GM19043 (cell line): ENCODE data around the gene SHH.

ENCODE experiments used
- ATAC-seq: cut with Tn5 transposase; IDR thresholded peaks from one replicate; pipeline ENCODE4 v1.9.1; 2021; ENCODE audit warnings: low read depth; ENCODE audit not compliant: unreplicated experiment

SHH gene

DNA sequence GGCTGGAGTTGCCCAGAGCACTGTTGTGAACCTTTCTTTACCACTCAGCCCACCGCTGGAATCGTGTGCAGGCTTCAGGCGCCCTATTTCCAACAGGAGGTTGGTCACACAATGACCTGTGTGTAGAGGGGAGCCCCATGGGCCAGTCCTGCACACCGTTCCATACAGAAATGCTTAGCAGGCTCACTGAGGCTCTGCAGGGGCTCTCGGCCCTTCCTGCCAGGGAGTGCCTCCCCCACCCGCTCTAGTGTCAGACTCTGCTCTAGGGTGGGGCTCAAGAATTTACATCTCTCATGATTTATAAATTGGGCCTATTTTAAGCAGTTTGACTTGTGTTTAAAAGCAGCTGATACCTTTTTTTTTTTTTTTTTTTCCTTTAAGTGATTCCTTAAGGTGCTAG, 42.0 kb downstream of the SHH start:
- ATAC-seq, result no peak

DNA sequence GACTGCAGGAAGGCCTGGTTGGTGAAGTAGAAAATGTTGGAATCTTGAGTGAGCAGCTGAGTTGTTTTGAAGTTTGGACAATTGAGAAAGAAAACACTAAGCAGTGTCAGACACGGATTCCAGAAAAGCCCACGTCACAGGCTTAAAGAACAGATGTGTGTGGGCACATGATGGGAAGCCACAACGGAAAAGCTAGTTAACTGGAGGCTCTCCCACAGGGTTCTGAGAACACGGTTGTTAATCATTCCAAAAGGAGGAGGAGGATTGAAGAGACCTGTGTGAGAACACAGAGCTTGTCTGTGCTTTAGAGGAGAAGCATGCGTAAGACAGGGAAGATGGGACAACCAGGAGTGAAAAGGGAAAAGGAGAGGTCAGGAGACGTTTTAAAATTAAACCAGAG, 42.6 kb downstream of the SHH start:
- ATAC-seq, result no peak

DNA sequence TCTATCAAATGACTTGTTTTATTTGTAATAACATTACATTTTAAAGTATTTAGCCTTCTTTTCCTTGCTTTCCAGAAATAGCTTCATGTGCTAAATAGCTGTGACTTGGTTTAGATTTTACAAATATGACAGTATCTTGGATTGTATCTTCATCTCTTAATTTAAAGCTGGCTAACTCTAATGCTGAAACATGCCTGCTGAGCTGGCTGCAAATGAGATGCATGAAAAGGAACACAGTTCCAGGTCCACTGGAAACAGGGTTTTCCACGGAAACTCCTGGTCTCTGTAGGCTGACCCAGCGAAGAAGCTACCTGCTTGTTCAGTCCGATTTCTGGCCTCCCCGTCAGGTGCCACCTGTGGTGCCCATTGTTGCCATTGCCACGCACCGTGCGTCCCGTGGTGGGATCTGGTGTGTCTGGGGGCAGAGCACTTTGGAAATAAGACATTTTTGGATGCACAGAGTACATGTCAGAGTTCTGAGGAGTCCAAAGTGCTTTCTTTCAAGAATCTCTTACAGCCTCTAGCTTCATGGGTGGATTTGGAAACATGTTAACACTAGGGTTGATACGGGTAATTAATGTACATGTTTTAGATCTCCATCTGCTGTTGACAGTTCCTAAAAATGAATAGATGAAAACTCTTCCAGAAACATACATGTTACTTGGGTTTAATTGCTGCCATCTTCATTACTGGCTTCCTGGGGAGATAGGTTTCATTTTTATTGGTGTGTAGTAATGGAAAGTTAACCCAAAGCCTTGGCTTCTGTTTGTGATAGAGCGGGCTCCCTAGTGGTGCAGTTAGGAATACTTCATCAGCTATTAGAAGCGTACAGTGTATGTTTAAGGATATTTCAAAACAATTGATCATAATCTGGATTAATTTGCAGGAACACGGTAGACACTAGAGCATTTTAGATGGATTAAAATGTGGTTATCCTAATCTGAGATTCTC, 45.0 kb downstream of the SHH start:
- no peak for ATAC-seq

DNA sequence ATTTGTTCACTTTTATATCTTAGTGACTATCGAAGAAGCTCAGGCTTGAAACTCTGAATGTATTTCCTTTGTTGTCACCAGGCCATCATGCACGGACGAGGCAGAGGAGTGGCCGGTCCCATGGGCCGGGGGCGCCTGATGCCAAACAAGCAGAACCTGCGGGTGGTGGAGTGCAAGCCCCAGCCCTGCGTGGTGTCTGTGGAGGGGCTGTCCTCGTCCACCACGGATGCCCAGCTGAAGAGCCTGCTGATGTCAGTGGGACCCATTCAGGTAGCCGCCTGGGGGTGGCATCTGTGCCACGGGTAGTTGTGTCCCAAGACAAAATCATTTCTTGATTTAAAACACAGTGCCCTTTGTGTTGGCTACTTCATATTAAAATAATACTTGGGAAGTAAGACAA, 45.9 kb downstream of the SHH start:
- ATAC-seq, result no peak

DNA sequence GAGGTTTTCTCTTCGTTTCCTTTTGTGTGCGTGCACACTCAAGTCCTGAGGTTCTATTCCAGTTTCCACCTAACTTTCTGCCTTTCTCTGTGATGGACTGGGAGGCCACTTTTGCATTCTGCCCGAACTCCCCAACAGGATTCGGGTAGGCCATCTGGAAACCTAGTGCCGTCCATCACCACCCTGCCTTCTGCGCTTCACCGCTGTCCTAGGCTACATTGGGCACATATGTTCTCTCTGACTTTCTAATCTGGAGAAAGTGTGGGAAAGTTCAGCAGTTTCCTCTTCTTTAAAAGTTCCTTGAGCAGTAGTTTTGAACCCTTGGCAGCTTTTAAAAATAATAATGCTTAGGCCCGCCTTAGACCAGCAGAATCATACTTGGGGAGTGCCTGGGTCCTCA, 46.8 kb downstream of the SHH start:
- ATAC-seq, result no peak

DNA sequence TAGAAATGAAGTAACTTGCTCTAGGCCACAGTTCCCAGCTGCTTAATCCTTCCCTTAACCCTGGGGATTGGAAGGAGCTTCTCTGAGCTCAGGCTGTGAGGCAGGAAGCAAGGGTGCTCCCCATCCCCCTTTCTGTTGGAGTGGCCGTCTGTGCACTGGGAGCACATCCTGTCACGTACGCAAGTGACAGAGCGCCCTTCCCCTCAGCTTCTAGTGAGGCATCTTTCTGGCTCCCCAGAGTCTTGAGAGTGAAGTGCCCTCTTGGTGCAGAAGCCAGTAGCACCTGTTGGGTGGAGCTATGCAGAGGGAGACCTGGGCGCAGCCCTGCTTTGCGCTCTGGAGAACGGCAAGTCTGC, 47.8 kb downstream of the SHH start:
- peak; percentile 55 for ATAC-seq

DNA sequence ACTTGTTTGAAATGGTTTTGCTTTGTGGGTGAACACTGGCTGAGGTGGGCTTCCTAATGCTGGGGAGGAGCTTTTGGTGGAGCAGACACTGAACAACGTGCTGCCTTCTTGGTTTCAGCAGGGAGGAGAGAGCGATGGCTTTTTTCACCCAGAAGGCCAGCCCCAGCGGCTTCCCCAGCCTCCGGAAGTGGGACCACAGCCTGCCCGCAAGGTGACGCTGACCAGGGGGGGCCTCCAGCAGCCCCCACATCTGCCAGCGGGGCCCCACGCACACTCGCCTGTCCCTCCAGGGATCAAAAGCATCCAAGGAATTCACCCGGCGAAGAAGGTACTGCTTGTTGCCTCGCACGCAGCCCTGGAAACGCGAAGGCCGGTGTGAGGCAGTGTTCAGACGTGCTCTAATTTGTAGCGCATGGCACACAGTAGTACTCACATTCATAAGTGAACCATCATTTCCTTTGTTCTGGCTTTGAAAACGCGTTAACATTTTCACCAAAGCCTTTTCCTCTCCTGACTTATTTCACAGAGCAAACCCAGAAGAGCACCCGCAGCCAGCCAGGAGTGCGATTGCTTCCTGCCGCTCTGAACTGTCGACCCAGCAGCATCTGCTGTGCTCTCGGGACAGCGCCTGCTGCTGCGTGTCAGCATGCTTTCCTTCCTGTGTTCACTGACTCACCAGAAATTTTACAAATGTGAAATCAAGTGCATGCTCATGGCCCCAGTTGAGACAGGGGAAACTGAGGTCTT, 48.4 kb downstream of the SHH start:
- ATAC-seq, result peak; percentile 56

DNA sequence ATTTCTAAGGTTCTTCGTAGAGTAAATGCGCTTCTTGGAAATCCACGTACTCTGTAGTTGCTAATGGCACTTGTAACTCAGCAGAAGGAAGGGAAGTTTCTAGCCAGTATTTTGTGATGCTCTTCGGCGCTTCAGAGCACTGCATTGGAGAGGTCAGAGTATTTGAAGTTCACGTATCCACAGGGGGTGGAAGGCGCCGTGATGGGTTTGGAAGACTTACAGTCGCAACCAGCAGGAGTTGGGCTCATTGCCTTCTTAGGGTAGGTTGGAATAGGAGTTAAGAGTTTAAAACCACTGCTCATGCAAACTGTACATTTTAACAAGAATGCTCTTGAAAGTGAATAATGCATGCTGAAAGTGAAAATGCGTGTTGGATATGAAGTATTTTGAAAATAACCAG, 49.1 kb downstream of the SHH start:
- ATAC-seq, result no peak

DNA sequence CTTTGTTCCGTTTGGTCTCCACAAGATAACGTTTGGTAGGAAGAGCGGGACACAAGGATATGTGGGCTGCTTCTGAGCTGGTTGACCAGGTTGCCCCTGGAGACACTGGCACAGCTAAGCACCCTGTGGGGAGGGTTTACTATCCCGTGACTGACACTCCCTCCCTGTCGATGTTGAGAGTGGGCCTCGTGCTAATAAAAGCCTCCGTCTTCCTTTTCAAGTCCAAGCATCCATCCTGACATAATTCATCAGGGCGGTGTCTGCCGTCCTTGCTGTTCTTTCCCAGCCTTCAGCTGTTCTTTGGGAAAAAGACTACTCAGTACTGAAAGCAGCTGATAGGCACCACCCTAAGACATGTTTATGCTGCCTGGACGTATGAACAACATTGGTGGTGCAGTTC, 49.6 kb downstream of the SHH start:
- ATAC-seq, result no peak

DNA sequence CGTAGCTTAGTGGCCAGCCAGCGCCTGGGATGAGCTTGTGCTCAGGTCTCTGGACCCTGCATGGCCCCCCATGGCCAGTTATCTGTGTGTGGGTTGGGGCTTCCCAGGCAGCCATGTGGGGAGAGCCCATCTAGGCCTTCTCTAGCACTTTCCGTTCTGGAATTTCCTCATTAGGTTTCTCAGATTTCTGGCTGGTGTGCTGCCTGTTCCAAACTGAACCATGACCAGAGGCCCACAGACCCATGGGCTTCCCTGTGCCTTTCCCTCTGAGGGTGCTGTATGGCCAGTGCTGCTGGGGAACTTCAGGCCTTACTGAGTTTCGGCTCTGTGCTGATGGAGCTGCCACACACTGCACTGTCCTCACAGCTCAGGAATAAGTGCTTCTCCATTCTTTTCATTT, 50.2 kb downstream of the SHH start:
- no peak for ATAC-seq

DNA sequence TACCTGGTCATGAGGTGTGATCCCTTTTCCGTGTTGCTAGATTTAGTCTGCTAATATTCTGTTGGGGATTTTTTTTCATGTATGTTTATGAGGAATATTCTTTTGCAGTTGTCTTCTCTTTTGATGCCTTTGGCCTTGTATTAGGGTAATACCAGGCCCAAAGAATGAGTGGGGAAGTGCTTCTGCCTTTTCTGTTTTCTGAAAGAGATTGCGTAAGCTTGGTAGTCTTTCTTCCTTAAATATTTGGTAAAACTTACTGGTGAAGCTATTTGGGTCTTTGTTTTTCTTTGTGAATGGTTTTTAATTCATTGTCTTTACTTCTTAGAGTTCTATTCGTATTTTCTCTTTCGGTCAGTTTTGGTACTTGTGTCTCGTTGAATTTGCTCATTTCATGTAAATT, 51.1 kb downstream of the SHH start:
- ATAC-seq, result no peak

DNA sequence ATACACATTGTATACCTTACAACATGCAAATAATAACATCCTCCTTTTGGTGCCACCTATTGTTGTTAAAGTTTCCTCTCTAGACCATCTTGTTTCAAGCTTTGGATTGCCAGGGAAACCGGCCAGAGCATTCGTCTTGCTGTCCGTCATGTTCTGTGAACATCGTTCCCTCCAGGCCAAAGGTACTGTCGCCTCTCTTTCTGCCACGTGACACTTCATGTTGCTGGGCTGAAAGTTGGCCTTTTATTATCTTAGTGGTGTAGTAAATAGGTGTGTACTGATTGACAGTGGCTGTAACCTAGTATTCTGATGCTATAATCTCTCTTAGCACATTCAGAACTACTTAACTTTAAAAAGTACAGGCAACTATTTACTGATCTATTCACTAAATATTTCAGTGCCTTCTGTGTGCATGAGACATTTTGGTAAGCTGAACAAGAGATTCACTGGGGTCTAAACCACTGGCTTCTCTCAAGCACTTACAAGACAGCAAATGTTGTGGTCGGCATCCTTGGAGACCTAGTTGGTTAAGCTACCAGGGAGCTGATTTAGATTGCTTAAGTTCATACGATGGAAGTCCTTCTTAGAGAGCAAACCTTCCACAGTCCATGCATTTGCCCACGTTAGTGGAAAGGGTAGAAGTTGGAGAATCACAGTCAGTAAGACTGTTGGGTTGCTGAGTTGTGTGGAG, 52.4 kb downstream of the SHH start:
- ATAC-seq, result no peak

DNA sequence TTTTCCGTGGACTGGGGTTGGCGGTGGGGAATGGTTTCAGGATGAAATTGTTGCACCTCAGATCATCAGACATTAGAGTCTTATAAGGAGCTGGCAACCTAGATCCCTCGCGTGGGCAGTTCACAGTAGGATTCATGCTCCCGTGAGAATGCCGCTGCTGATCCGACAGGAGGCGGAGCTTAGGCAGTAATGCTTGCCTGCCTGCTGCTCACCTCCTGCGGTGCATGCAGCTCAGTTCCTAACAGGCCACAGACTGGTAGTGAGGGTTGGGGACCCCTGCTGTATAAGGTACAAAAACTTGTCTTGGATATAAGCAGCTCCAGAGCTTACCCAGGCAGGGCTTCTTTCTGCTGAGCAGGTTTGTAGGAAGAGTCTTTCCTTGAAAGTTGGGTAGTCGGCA, 53.9 kb downstream of the SHH start:
- ATAC-seq, result no peak

DNA sequence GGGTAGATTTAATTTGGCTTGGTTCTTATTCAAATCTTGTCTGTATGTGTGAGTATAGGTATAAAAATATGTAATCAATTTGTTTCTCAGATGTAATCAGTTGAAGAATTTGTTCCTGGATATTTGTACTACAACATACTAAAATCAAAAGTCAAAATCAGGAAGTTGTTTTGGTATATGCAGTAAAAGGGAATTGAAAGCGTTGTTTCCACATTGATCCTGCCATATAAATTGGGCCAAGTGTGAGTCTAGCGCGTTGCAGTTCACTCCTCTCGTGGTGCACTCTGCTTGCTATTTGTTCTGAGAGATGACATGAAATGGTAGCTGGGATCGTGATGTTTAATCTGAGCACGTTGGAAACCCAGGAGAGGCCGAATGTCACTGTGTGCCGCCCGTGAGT, 55.9 kb downstream of the SHH start:
- peak; percentile 26 for ATAC-seq

DNA sequence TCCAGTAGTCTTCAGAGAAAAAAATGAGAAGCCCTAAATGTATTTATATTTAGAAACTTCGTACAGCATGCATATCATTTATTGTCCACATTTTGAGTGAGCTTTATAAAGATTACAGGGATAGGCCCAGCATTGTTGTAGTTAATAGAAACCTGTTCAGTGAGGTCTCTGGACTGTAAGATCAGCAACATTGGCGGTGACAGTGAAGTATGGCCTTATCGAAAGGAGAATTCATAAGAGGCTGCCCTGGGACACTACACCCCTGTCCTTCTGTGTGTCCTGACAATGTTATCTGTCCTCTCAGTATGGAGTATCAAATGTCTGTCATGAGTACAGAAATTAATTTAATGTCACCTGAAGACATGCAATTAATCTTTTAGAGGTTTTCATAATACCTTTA, 57.2 kb downstream of the SHH start:
- ATAC-seq, result no peak

DNA sequence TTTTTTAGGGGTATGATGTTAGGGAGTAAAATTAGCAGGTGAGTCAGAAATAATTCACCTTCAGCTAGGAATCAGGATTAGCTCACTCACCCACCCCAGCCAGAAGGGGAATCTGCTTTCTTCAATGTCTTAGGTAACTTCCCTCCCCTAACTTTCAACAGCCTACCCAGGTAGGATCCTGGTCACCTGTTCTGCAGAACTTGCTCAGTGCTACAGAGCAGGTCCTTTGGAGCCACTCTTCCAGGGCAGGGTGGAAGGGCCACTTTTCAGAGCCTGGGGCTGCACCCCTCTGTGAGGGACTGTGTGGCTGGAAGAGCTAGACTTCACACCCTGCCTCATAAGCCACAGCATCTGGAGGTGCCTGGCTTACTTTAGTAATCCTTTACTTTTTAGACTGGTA, 58.1 kb downstream of the SHH start:
- no peak for ATAC-seq

DNA sequence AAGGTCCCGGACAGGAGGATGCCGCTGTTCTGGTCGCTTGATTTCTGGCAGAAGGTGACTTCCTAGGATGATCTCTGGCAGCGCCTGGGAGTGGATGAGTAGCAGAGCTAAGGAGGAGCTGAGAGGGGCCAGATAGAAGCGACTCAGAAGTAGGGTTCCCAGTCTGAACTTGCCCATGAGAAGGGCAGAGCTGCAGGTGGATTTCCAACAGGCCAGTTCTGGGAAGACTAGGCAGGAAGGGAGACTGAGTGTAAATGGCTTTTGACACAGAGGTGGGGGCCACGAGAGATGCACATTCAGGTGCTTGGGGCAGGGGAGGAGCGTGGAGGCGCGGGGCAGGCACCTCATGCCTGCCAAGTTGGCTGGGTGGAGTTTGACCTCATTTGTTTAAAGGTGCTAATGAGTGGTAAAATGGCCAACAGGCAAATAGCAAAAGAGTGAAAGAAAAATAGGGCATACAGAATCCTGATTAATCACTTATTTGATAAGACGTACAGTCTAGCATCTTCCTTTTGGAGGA, 58.8 kb downstream of the SHH start:
- no peak for ATAC-seq

DNA sequence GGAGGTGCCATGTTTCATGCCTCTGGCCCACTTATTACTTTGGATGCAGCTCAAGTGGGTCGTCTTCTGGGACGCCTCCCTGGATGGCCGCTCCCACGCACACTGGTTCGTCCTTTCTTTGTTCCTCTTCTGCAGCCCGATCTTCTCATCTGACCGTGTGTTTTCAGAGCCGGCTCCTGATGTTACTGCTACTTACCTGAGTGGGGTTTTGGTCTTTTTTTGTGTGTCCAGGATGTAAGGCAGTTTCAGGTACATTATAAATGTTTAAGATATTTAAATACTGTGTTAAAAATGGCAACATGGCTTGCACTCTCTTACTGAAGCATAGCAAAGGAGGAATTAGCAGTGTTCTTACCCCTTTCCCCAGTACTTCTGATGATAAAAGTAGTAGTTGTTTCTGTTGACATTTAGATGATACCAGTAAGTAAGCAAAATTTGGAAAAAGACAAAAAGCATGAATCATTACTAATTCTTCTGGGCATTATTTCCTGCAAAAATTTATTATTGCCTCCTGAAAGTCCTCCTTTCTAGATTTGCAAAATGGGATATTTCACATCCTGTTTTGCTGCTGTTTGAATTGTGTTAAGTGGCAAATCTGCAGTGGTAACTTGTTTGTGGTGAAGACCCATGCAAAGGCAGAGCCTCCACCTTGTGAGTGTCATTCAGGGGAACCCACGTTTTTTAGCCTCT, 59.4 kb downstream of the SHH start:
- peak; percentile 53 for ATAC-seq

DNA sequence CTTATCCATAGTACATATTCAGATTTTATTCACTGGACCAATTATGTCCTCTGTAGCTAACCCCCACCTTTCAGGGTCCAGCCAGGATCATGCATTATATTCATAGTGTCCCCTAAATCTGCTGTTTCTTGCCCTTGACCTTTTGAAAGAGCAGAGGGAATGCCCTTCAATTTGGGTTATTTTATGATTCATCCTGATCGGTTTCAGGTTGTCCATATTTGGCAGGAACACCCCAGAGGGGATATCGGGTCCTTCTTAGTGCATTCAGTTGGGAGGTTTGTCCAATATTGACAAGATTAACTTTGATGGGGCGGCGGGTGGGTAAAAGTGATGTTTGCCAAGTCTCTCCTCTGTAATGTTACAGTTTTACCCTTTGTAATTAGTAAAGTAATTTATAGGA, 60.9 kb downstream of the SHH start:
- no peak for ATAC-seq

DNA sequence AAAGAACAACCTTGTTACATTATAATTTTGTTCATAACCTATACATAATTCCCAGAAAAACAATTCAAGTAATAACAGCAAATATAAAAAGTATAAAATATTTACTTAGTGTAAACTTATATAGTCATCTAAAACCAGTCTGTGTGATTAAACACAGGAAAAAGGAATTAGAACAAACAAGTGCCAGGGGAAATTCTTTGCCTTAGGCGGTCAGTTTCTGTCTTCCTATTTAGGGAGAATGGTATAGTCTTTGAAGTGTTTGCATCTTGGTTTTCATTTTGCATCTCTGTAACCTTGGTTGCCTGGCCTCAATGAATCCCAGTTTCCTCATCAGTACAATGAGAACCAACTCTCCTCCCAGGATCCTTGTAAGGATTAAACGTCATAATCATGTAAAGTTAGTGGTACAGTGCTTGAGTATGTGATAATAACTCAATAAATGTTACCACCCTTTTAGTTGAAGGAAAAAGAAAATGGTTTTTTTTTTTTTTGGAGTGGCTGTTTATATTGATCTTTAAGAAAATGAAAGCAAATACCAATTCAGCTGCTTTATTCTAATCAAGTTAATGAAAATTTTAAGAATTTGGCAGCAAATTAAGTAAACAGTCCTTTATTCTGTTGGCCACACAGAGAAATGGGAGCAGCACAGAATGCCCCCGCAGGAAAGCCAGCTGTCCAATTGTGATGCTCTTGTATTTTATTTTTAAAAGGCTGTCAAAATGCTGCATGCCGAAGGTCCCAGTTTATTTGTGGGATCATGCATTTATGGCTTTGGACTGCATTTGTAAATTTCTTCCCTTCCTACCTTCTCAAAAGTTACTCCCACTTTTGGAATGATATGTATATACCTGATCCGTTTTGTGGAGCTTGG, 61.8 kb downstream of the SHH start:
- ATAC-seq, result no peak
